GM19328 (cell line): ENCODE data around the gene LRRC32.

Experiments
- ATAC-seq: cut with Tn5 transposase; IDR thresholded peaks from one replicate; pipeline ENCODE4 v1.9.1; 2021; ENCODE audit warnings: mild to moderate bottlenecking, moderate library complexity; ENCODE audit not compliant: unreplicated experiment

Gene LRRC32

DNA sequence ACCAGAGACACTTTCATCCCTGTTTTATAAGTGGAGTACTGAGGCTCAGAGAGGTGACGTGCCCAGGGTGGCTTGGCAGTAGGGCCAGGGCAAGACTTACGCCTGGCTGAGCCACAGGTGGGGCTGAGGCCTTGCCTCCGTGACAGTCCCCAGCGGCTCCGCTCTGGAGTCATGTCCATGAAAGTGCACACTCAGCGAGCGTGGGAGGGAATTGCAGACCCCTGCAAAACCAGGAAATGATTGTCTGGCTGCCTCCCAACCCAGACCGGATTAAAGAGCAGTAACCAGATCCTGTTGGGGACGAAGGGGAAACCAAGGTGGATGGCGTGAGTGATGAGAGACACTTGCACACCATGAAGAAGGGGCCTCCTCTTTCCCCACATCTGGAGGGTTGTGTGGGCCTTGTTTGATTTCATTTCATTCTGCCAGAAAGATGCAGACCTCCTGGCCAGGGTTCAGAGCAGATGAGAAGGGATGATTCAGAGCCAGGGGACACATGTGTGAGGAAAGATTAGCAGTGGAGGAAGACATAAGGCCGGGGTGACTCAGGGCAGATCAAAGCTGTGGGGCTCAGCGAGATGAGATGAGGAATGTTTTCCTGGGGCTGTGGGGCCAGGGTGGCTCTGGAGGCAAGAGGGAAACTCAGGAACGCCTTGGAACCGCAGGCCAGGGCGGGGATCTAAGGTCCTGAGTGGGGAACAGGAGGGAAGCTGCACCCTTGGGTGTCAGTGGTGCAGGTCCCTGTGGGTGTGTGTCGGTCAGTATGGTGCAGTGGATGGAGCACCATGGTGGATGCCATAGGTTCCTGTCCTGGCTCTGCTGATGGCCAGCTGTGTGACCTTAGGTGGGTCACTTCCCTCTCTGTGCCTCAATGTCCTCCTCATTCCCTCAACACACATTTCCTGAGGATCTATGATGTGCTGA is 29.9 kb upstream of the LRRC32 start:
- no peak for ATAC-seq

GRCh38 chr11:76699451-76700091 is 29.0 kb upstream of the LRRC32 start:
- ATAC-seq = no peak

- ATAC-seq = no peak
These were observed 27.9 kb upstream of the LRRC32 start for GRCh38 chr11:76698321-76699043.

DNA sequence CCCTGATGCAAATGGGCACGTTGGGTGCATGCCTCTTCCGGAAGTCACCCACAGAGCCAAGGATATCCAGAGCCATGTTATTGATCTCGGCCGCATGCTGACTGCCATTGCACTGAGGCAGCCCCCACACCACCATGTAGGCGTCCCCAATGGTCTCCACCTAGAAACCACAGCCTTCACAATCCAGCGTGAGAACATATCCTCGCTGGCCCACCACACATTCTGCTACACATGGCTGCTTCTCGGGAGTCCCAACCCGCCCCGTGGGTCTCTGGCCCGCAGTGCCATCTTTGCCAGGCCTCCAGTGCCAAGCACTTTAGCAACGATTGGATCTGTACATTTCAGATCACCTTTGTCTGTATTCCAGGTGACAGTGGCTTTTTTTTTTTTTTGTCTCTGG is 26.2 kb upstream of the LRRC32 start:
- no peak for ATAC-seq

DNA sequence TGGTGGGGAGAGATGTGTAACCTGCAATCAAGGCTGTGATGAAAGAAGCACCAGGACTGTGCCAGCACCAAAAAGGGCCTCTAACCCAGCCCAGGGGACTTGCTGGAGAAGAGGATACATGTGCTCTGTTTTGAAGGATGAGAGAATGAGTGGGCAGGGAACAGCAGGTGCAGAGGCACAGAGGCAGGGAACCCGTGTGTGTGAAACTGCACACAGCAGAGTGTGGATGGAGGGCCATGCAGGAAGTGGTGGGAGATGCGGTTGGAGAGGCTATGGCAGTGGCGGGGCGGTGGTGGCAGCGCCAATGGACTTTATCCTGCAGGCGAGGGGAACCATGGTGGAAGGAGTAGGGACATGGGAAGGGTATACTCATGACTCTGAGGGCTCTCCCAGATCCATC is 25.2 kb upstream of the LRRC32 start:
- no peak for ATAC-seq

- no peak for ATAC-seq
These were observed 24.6 kb upstream of the LRRC32 start for GRCh38 chr11:76695133-76695532.

GRCh38 chr11:76694664-76695063 is 24.1 kb upstream of the LRRC32 start:
- ATAC-seq = no peak

- no peak for ATAC-seq
These were observed 23.3 kb upstream of the LRRC32 start for GRCh38 chr11:76693806-76694205.

- no peak for ATAC-seq
These were observed 22.4 kb upstream of the LRRC32 start for GRCh38 chr11:76692956-76693355.

DNA sequence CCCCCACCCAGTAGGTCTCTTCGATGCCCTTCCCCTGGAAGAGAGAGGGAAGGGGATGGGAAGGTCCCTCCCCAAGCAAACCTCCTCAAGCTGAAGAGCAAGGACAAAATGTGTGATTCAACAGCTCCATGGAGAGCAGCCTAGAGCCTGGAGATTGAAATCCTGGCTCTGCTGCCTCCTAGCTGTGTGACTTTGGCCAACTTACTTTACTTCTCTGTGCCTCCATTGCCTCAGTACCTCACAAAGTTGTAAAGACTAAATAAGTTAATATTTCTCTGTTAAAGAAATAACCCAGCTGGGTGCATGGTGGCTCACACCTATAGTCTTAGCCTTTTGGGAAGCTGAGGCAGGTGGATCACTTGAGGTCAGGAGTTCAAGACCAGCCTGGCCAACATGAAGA is 21.1 kb upstream of the LRRC32 start:
- ATAC-seq = no peak

DNA sequence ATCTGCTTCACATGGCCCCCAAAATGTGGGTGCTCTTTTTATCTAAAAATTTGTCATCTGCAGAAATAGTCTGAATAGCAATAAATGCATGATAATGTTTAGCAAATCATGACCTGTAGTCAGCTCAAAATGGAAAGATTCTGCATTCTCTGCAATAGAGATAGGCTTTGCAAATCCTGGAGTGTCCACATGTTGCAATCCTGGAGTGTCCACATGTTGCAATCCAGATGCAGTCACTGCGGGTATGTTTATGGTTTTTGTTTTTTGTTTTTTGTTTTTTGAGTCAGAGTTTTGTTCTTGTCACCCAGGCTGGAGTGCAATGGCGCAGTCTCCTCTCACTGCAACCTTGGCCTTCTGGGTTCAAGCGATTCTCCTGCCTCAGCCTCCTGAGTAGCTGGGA is 20.2 kb upstream of the LRRC32 start:
- no peak for ATAC-seq

DNA sequence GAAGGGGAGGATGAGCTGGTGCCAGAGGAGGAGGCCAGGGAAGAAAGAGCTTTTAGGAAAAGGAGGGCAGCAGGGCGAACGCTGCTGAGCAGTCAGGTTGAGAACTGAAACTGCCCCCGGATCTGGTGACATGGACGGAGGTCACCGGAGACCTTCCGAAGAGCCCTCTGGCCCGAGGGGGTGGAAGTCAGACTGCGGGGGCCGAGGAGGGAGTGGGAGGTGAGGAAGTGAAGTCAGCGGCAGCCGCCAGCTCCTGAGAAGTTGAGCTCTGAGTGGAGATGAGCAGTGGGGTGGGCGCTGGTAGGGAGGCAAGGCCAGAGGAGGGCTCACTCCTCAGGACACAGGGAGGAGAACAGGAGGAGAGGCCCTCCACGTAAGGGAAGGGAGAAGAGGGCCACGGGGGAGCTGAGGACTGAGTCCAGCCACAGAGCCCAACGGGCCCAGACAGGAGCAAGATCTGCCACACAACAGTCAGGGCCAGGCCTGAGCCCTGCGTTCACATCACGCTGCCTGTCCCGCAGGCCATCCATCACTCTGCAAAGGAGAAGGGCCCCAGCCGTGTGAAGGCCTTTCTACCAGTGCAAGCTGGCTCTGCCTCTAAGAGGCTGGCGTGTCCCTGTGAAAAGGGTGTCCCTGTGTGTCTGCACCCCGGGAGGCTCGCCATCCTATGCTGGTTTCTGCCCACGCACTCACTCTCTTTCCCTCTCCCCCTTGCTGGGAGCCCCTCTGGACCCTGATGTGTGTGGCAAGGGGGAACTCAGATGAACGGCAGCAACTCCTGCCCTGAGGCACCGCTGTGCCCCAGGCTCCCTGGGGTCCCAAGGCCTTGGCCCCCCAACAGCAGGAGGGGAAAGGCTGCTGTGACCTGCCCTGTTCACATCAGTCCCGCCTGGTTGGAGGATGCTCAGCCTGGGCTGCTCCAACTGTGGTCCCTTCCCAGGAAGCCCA is 19.0 kb upstream of the LRRC32 start:
- no peak for ATAC-seq

- no peak for ATAC-seq
These were observed 17.6 kb upstream of the LRRC32 start for GRCh38 chr11:76688146-76688545.

DNA sequence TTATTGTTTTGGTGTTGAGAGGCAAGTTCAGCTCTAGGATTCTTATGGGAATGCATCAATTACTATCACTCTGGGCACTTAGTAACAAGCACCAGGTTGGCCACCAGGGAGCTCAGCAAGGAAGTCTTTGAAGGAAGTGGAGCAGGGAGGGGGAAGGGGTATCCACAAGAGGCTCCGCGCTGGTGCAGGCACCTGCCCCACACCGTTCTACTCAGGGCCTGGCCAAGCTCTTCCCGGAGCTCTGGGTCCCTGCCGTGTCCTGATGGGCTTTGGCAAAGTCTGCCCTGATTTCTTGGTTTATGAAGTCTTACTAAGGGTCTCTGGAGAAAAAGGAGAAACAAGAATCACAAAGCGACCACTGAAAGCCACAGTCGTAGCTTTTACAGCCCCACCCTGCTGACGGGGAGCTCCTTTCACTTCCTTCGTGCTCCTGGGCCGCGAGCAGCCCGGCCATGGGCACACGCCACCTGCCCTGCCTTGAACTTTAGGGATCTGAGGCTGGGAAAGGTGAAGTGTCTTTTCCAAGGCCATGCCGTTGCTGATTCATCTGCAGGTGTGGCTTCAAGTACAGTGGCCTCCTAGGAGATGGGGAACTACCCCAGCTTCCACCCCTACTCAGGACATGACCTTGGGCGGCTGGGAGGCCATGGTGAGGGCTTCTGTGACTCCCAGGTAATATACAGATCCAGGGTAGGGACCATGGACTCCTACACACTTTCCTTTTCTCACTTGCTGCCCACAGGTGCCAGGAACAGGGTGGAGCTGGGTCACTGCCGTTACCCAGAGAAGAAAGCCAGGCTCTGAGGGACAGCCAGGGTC is 15.9 kb upstream of the LRRC32 start:
- ATAC-seq = no peak

DNA sequence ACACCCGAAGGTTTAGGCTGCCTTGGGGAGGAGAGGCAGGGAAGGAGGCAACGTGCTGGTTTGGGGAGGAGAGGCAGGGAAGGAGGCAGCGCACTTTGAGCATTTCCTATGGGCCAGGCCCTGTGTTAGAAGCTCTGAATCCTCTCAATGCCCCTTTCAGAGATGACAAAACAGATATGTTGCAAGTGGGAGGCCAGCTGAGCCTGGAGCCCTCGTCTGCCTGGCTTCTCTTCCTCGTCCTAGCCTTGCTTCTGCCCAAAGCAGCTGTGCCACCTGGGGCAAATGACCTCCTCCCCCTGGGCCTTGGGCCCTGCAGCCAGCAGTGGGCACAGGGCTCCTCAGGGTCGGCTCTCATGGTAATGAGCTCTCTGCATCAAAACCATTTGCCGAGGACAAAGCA is 15.3 kb upstream of the LRRC32 start:
- no peak for ATAC-seq

DNA sequence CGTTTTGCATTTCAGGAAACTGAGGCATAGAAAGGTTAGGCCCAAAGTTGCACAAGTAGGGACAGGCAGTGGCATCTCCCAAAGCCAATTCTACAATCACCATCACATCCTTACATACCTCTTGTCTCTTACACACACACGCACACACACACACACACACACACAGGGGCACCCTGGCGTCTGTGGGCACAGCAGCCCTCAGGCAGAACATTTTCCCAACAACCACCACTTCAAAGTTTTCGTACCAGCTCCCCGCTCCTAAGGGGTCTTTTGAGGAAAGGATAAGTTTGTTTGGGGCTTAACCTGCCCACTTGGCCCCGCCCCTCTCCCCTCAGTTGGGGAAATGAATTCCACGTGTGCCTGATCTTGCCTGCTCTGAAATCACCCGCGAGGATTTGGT is 14.7 kb upstream of the LRRC32 start:
- no peak for ATAC-seq

- no peak for ATAC-seq
These were observed 14.0 kb upstream of the LRRC32 start for GRCh38 chr11:76684516-76684915.

GRCh38 chr11:76683161-76684095 is 12.9 kb upstream of the LRRC32 start:
- ATAC-seq = no peak

- ATAC-seq = no peak
These were observed 12.1 kb upstream of the LRRC32 start for GRCh38 chr11:76682684-76683083.
